UCSD-AML1 (cell line): ENCODE measurements around the gene AGMO.

Experiments used
- DNase-seq: peaks from one replicate; lab custom pipeline; 2025; ENCODE audit not compliant: unreplicated experiment; lab: John Stamatoyannopoulos, UW

The AGMO gene

GRCh38 chr7:15248514-15248913 is 313.3 kb downstream of the AGMO start:
- DNase-seq: no peak

GRCh38 chr7:15245831-15246230 is 316.0 kb downstream of the AGMO start:
- no peak for DNase-seq

- DNase-seq: no peak
Measured at GRCh38 chr7:15239801-15240200, 322.0 kb downstream of the AGMO start.

- no peak for DNase-seq
Measured at GRCh38 chr7:15236952-15237351, 324.9 kb downstream of the AGMO start.

- DNase-seq: no peak
Measured at GRCh38 chr7:15234431-15234830, 327.4 kb downstream of the AGMO start.

GRCh38 chr7:15228831-15229230 is 333.0 kb downstream of the AGMO start:
- DNase-seq: no peak

GRCh38 chr7:15225981-15226380 is 335.8 kb downstream of the AGMO start:
- no peak for DNase-seq

- DNase-seq: no peak
Measured at GRCh38 chr7:15219758-15220157, 342.1 kb downstream of the AGMO start.

- no peak for DNase-seq
Measured at GRCh38 chr7:15218261-15218660, 343.6 kb downstream of the AGMO start.

GRCh38 chr7:15215616-15216015 is 346.2 kb downstream of the AGMO start:
- DNase-seq: no peak

GRCh38 chr7:15214976-15215375 is 346.8 kb downstream of the AGMO start:
- DNase-seq: no peak

GRCh38 chr7:15213093-15213492 is 348.7 kb downstream of the AGMO start:
- DNase-seq: no peak

GRCh38 chr7:15209429-15209828 is 352.4 kb downstream of the AGMO start:
- no peak for DNase-seq

GRCh38 chr7:15204421-15204820 is 357.4 kb downstream of the AGMO start:
- no peak for DNase-seq

- DNase-seq: no peak
Measured at GRCh38 chr7:15199482-15199881, 362.3 kb downstream of the AGMO start.

- no peak for DNase-seq
Measured at GRCh38 chr7:15197042-15197977, 364.5 kb downstream of the AGMO start.

GRCh38 chr7:15178065-15178464 is 383.8 kb downstream of the AGMO start:
- DNase-seq: no peak

GRCh38 chr7:15176089-15176488 is 385.7 kb downstream of the AGMO start:
- DNase-seq: no peak

- no peak for DNase-seq
Measured at GRCh38 chr7:15175152-15175551, 386.7 kb downstream of the AGMO start.

- no peak for DNase-seq
Measured at GRCh38 chr7:15174485-15174884, 387.3 kb downstream of the AGMO start.

GRCh38 chr7:15168489-15168888 is 393.3 kb downstream of the AGMO start:
- DNase-seq: no peak

- no peak for DNase-seq
Measured at GRCh38 chr7:15167912-15168311, 393.9 kb downstream of the AGMO start.

GRCh38 chr7:15166620-15167019 is 395.2 kb downstream of the AGMO start:
- DNase-seq: no peak
